ENCODE results near the gene GALNT11. TPM values are rescaled to one million over a fixed set of nuclear protein-coding genes. Genes with fewer than 3 reads are reported as not detected.

The GALNT11 gene
- total and polyA plus RNA-seq, 2 experiments from 2014 or later: 42.0 to 49.1 TPM

GRCh38 chr7:152076324-152076821 lies 50.9 kb downstream of the GALNT11 start:
- H3K9ac ChIP-seq: no peak overlapping the region
- no peak overlapping the region for H3K27ac ChIP-seq
- no peak overlapping the region for H3K4me2 ChIP-seq (ENCODE audit: unreplicated experiment)
- WGBS, 2 experiments (ENCODE audit: low coverage in 1 of 2, low lambda C conversion rate in 2 of 2, missing lambda C conversion rate in 2 of 2): 81 to 83% methylated on average over 8 of the region's 8 CpGs
- H3K9me3 ChIP-seq (ENCODE audit: low read depth): no peaks in the 10 kb centered on the region
- peak; percentile 3 for DNase-seq
- H3K79me2 ChIP-seq (ENCODE audit: insufficient read depth): peaks cover 57% of the 10 kb centered on the region
- H3K36me3 ChIP-seq (ENCODE audit: low read depth): no peaks in the 10 kb centered on the region
- no peaks in the 10 kb centered on the region for H4K20me1 ChIP-seq (ENCODE audit: insufficient read depth)
- in situ Hi-C loops (cut with MboI): no loop called here
- H3F3A ChIP-seq (ENCODE audit: insufficient read depth): 0 out of 2 replicates have a peak, but pooled peaks cover 5% of the 10 kb centered on the region
- H3K4me3 ChIP-seq: no peak overlapping the region
- H3K4me1 ChIP-seq (ENCODE audit: insufficient read depth): no peaks in the 10 kb centered on the region
- TF ChIP-seq EZH2phosphoT487 (IDR thresholded peaks at IDR 0.05; ENCODE audit: insufficient read depth, low read depth) (no peak), EZH2 (IDR thresholded peaks at IDR 0.05; ENCODE audit: insufficient read depth, poor library complexity, severe bottlenecking) (no peak)
- H2AFZ ChIP-seq: no peak overlapping the region
- H3K9me2 ChIP-seq (ENCODE audit: insufficient read depth): no peaks in the 10 kb centered on the region
- no peaks in the 10 kb centered on the region for H3K27me3 ChIP-seq (replicated peaks; ENCODE audit: insufficient read depth)

- Histone ChIP-seq H3K4me2 (ENCODE audit: unreplicated experiment) (no peak overlapping the region), H3K79me2 (ENCODE audit: insufficient read depth) (peaks cover 60% of the 10 kb centered on the region), H3K36me3 (ENCODE audit: low read depth) (no peaks in the 10 kb centered on the region), H3K4me3 (no peak overlapping the region), H3K27me3 (replicated peaks; ENCODE audit: insufficient read depth) (no peaks in the 10 kb centered on the region), H2AFZ (no peak overlapping the region), H3F3A (ENCODE audit: insufficient read depth) (0 out of 2 replicates have a peak, but pooled peaks cover 5% of the 10 kb centered on the region), H3K9ac (no peak overlapping the region), H4K20me1 (ENCODE audit: insufficient read depth) (no peaks in the 10 kb centered on the region), H3K9me2 (ENCODE audit: insufficient read depth) (no peaks in the 10 kb centered on the region), H3K9me3 (ENCODE audit: low read depth) (no peaks in the 10 kb centered on the region), H3K4me1 (ENCODE audit: insufficient read depth) (no peaks in the 10 kb centered on the region), H3K27ac (no peak overlapping the region)
- TF ChIP-seq EZH2phosphoT487 (IDR thresholded peaks at IDR 0.05; ENCODE audit: insufficient read depth, low read depth) (no peak), EZH2 (IDR thresholded peaks at IDR 0.05; ENCODE audit: insufficient read depth, poor library complexity, severe bottlenecking) (no peak)
- 89 to 92% methylated on average over 8 of the region's 8 CpGs for WGBS, 2 experiments (ENCODE audit: low coverage in 1 of 2, low lambda C conversion rate in 2 of 2, missing lambda C conversion rate in 2 of 2)
- DNase-seq: peak; percentile 15
- in situ Hi-C loops (cut with MboI): no loop called here
Observed at GRCh38 chr7:152076940-152077933, 51.8 kb downstream of the GALNT11 start.

DNA sequence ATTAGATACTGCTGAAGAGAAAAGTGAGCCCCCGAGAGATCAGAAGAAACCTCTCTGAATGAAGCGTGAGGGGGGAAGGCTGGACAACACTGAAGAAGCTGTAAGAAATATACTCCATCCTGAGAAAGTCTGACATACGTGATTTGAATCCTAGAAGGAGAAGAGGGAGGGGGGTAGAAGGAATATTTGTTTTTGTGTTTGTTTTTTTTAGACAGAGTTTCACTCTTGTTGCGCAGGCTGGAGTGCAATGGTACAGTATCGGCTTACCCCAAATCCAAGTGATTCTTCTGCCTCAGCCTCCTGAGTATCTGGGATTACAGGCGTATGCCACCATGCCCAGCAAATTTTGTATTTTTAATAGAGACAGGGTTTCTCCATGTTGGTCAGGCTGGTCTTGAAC lies 52.6 kb downstream of the GALNT11 start:
- in situ Hi-C loops (cut with MboI): no loop called here
- 88 to 92% methylated on average over 6 of the region's 6 CpGs for WGBS, 2 experiments (ENCODE audit: low coverage in 1 of 2, low lambda C conversion rate in 2 of 2, missing lambda C conversion rate in 2 of 2)
- H3K4me2 ChIP-seq (ENCODE audit: unreplicated experiment): no peak overlapping the region
- peaks cover 54% of the 10 kb centered on the region for H3K79me2 ChIP-seq (ENCODE audit: insufficient read depth)
- H3K36me3 ChIP-seq (ENCODE audit: low read depth): no peaks in the 10 kb centered on the region
- H4K20me1 ChIP-seq (ENCODE audit: insufficient read depth): no peaks in the 10 kb centered on the region
- H3K9me2 ChIP-seq (ENCODE audit: insufficient read depth): no peaks in the 10 kb centered on the region
- H2AFZ ChIP-seq: no peak overlapping the region
- no peak overlapping the region for H3K4me3 ChIP-seq
- no peaks in the 10 kb centered on the region for H3K4me1 ChIP-seq (ENCODE audit: insufficient read depth)
- no peak for TF ChIP-seq EZH2 (IDR thresholded peaks at IDR 0.05; ENCODE audit: insufficient read depth, poor library complexity, severe bottlenecking)
- H3F3A ChIP-seq (ENCODE audit: insufficient read depth): 0 out of 2 replicates have a peak, but pooled peaks cover 5% of the 10 kb centered on the region
- DNase-seq: no peak
- no peak overlapping the region for H3K27ac ChIP-seq
- H3K9ac ChIP-seq: no peak overlapping the region
- H3K27me3 ChIP-seq (replicated peaks; ENCODE audit: insufficient read depth): no peaks in the 10 kb centered on the region
- no peaks in the 10 kb centered on the region for H3K9me3 ChIP-seq (ENCODE audit: low read depth)

GRCh38 chr7:152078786-152079185 lies 53.3 kb downstream of the GALNT11 start:
- no peak overlapping the region for H3K4me2 ChIP-seq (ENCODE audit: unreplicated experiment)
- no peaks in the 10 kb centered on the region for H3K9me2 ChIP-seq (ENCODE audit: insufficient read depth)
- no peak overlapping the region for H3K9ac ChIP-seq
- H2AFZ ChIP-seq: no peak overlapping the region
- no peak for DNase-seq
- H3K27ac ChIP-seq: no peak overlapping the region
- H3K36me3 ChIP-seq (ENCODE audit: low read depth): no peaks in the 10 kb centered on the region
- WGBS, 2 experiments (ENCODE audit: low coverage in 1 of 2, low lambda C conversion rate in 2 of 2, missing lambda C conversion rate in 2 of 2): 79 to 81% methylated on average over 3 of the region's 3 CpGs
- in situ Hi-C loops (cut with MboI): no loop called here
- H3K4me1 ChIP-seq (ENCODE audit: insufficient read depth): no peaks in the 10 kb centered on the region
- H4K20me1 ChIP-seq (ENCODE audit: insufficient read depth): no peaks in the 10 kb centered on the region
- no peak for TF ChIP-seq EZH2 (IDR thresholded peaks at IDR 0.05; ENCODE audit: insufficient read depth, poor library complexity, severe bottlenecking)
- no peak for TF ChIP-seq EZH2phosphoT487 (IDR thresholded peaks at IDR 0.05; ENCODE audit: insufficient read depth, low read depth)
- H3K4me3 ChIP-seq: no peak overlapping the region
- peaks cover 51% of the 10 kb centered on the region for H3K79me2 ChIP-seq (ENCODE audit: insufficient read depth)
- H3K9me3 ChIP-seq (ENCODE audit: low read depth): no peaks in the 10 kb centered on the region
- no peaks in the 10 kb centered on the region for H3K27me3 ChIP-seq (replicated peaks; ENCODE audit: insufficient read depth)
- 0 out of 2 replicates have a peak, but pooled peaks cover 5% of the 10 kb centered on the region for H3F3A ChIP-seq (ENCODE audit: insufficient read depth)
